NCI-H524 treated with DMSO at 0.1 percent for 48 hours (cell line): Measurements from ENCODE around the gene NUAK1.
"Not testable (repeated sequence)": the region's sequence is repeated elsewhere in the genome, so short reads cannot be mapped to it uniquely, and the experiment has no call there.

Source experiments
- DNase-seq: peaks from one replicate; lab custom pipeline; 2025; lab: John Stamatoyannopoulos, UW

Gene NUAK1

GRCh38 chr12:106031761-106032622 is 106.8 kb downstream of the NUAK1 start:
- no peak for DNase-seq

- DNase-seq, result no peak
Observed at GRCh38 chr12:106030210-106031071, 108.3 kb downstream of the NUAK1 start.

- no peak for DNase-seq
Observed at GRCh38 chr12:106029532-106029931, 109.2 kb downstream of the NUAK1 start.

- DNase-seq, result no peak
Observed at GRCh38 chr12:106027911-106028310, 110.8 kb downstream of the NUAK1 start.

- DNase-seq, result no peak
Observed at GRCh38 chr12:106027286-106027685, 111.5 kb downstream of the NUAK1 start.

GRCh38 chr12:106025129-106025528 is 113.6 kb downstream of the NUAK1 start:
- no peak for DNase-seq

GRCh38 chr12:106023039-106023438 is 115.7 kb downstream of the NUAK1 start:
- no peak for DNase-seq

- no peak for DNase-seq
Observed at GRCh38 chr12:106022568-106023012, 116.2 kb downstream of the NUAK1 start.

GRCh38 chr12:106021516-106021915 is 117.2 kb downstream of the NUAK1 start:
- no peak for DNase-seq

- DNase-seq, result no peak
Observed at GRCh38 chr12:106020736-106021135, 118.0 kb downstream of the NUAK1 start.

- DNase-seq, result no peak
Observed at GRCh38 chr12:106019144-106019543, 119.6 kb downstream of the NUAK1 start.

GRCh38 chr12:106018286-106018685 is 120.5 kb downstream of the NUAK1 start:
- no peak for DNase-seq

GRCh38 chr12:106016601-106017278 is 122.0 kb downstream of the NUAK1 start:
- not testable (repeated sequence) for DNase-seq

- DNase-seq, result no peak
Observed at GRCh38 chr12:106015646-106016045, 123.1 kb downstream of the NUAK1 start.

- no peak for DNase-seq
Observed at GRCh38 chr12:106013941-106014340, 124.8 kb downstream of the NUAK1 start.
